PC-3 (cell line): ENCODE results near the gene NHSL1.

Experiments
- CTCF ChIP-seq: fragments of 300-600 bp; sonication (generic); conservative IDR thresholded peaks from 2 replicates; pipeline ENCODE4 v1.5.1; 2017; ENCODE audit warnings: antibody characterized with exemption, low read depth, mild to moderate bottlenecking, low read length
- EZH2 ChIP-seq: fragments of 300-600 bp; sonication (generic); IDR thresholded peaks from one replicate; pipeline ENCODE4 v1.6.1; 2017; ENCODE audit warnings: antibody characterized with exemption, mild to moderate bottlenecking, low read length; ENCODE audit not compliant: unreplicated experiment

- TF ChIP-seq EZH2 (no peak), CTCF (no peak)
Observed at GRCh38 chr6:138498629-138499302, 528 bp downstream of the NHSL1 start.
